Activated CD8-positive, alpha-beta memory T cell treated with anti-CD3 and anti-CD28 coated beads for 4 hours (primary cell): ENCODE results near the gene NUP50.

Experiments
- DNase-seq, 2 donors: peaks; one replicate each; pipeline ENCODE4 v3.0.0-alpha.2; 2020; ENCODE audit warnings: low read depth in 2 of 2

The NUP50 gene

DNA sequence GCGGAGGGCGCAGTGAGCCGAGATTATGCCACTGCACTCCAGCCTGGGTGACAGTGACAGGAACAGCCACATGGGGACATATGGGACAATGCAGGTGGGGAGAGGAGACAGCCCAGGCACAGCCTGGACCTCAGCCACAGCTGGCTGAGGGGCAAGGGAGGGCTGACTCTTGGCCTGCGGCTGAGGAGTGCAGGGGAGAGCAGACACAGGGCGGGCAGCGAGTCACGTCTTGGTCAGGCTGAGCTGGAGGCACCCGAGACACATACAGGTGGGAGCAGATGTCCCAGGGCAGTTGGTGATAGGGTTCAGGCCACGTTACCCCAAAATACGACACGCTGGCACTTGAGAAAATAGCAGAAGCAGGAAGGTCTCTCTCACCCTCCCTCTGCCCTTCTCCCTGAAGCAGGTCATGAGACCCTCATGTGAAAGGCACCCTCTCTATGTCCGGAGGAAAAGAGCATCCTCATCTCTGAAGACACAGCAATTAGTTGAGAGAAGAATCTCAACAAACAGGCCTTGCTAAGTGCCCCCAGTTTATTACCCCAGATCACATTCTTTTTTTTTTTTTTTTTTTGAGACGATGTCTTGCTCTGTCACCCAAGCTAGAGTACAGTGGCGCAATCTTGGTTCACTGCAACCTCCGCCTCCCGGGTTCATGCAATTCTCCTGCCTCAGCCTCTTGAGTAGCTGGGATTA, 66.4 kb downstream of the NUP50 start:
- no peak for DNase-seq

DNA sequence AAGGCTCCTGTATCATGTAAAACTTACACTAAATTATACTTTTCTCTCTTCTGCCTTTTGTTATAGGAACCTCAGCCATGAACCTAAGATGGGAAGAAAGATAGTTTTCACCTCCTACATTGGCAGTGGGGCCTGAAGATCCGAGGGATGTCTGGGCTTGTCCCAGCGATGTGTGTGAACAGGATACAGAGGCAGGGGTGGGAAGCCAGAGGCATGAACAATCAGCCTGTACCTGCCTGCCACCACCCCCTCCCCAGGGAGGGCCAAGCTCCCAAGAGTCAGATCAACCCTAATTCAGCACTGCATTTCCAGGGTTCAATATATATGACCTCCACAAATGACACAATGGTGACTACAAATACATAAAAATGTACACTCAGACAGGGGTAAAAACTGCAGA, 67.6 kb downstream of the NUP50 start:
- no peak for DNase-seq

DNA sequence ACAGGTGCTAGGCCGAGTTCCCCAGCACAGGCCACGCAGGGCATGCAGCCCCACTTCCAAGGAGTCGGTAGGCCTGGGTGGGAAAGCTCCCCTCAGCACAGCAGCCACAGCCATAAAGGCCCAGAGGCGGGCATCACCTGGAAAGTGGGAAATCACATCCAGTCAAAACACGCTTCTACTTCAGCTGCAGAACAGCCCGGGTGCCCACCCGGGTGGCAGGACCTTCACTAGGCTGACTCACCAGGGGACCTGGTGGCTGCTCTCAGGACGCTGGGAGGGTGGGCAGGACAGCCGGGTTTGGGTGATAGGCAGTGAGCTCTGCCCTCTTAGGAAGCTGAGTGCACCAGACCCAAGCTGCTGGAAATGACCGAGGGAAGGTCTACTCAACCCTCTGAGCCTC, 69.7 kb downstream of the NUP50 start:
- no peak for DNase-seq

- no peak for DNase-seq
These were observed 70.1 kb downstream of the NUP50 start for GRCh38 chr22:45233827-45234226.

DNA sequence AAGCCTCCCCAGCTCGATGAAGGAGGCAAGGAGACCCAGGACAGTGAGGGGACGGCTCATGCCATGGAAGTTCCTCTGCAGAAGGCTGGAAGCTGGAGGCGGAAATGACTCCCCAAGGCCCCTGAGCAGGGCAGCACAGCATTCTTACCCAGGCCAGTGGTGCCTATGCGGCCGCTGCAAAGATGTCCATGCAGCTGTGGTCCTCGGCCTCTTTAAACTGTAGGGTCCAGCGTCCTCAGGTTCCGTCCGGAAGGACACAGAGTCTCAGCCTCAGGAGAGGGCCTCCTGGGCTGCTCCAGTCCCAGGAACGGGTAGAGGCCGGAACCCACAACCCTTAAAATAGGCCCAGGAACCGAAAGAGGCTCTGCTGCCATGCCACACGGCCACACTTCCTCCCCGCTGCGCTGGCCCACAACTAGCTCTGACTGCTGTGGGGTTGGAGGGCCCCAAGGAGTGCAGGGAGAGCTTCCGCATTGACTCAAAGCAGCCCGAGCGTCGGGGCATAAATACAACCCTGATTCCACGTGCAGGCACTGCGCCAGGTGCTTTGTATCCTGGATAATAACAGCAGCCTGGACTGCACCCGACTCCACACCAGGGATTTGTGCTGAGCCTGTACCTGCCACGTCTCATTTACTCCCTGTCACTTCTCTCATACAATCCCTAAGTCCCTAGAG, 71.5 kb downstream of the NUP50 start:
- no peak for DNase-seq

DNA sequence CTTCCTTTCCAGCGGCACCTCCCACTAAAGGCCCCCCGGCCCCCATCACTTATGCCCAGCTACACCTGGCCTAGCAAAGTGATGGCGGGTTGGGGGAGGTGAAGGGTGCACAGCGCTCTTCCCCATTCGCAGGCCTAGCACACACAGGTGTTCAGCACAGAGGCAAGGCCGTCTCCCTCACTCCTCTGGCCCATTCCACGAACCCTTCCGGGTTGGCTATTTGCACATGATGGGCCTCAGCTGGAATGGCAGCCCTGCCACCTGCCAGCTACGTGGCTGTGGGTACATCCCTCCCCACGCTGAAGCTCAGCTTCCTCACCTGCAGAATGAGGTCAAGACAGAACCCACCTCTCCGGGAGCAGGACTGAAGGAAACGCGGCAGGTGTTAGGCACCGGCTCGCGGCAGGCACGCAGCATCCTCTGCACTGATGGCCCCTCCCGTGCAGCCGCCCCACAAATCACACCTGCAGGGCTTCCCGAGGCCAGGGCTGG, 72.2 kb downstream of the NUP50 start:
- DNase-seq: no peak

DNA sequence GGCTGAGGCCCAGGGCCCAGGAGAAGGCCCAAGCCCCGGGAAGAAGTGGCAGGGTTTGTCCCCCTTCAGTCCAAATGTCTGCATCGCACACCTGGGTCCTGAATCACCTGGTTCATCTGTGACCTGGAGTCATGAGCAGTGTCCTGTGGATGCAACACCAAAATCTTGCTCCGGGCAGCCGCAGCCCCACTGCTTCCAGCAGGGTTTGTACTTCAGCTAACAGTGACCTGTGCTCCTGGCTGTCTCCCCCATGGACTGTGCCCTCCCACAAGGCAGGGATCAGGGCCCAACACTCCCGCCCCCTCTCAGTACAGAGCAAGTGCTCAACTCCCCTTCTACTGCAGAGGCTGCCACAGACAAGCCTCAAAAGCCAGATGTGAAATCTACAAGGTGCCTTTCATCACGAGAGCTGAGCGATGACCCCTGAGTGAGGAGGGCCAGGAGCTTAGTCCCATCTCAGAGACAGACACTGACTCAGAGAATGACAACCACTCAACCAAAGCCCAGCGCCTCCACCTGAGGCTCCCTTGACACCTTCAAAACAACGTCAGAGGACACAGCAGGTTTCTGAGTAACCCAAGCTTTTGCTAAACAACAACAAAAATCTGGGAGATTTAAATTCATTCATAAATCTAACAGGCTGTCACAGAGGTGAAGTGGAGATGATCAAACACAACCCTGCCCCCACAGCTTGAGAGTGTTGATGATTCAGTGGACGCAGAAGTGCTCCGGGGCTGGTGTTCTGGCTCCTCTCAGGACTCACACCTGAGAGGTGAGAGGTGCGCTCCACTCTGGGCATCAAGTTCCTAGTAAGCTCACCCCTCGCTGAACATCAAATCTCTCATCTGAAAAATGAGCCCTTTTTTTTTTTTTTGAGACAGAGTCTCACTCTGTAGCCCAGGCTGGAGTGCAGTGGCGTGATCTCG, 73.6 kb downstream of the NUP50 start:
- no peak for DNase-seq
